HepG2 (cell line): ENCODE results near the gene EPHB6. TPM values are rescaled to one million over a fixed set of nuclear protein-coding genes. Genes with fewer than 3 reads are reported as not detected.

Experiments used
- ATAC-seq: fragments of 200-7000 bp; cut with Tn5 transposase; 3 replicates; pipeline ENCODE4 v1.9.1; 2020; ENCODE audit warnings: mild to moderate bottlenecking, moderate library complexity
- BruUV-seq: library from RNA; stranded (reverse); fragments of 400-500 nt; replicated peaks from 2 replicates; lab custom pipeline; 2021; lab: Mats Ljungman, UMichigan
- CTCF ChIA-PET: fragments of 300-600 bp; formaldehyde crosslinking; extraction: SDS; loops from one replicate; lab custom pipeline; 2021; ENCODE audit warnings: low total read pairs, inconsistent platforms, low intra/inter-chr PET ratio; lab: Yijun Ruan, JAX
- POLR2A ChIA-PET: fragments of 350-600 bp; sonication (Branson Sonifier 250); formaldehyde crosslinking; loops from one replicate; lab custom pipeline; 2020; ENCODE audit warnings: antibody characterized with exemption, inconsistent platforms; lab: Yijun Ruan, JAX
- DNase-seq: peaks from one replicate; pipeline ENCODE4 v3.0.0-alpha.2; 2015; ENCODE audit warnings: low spot score
- FAIRE-seq: peaks from 3 replicates; lab custom pipeline; 2011; peaks lifted over from hg19 to GRCh38; lab: Jason Lieb, UNC
- H2AFZ ChIP-seq: one replicate; pipeline ENCODE4 v1.6.1; 2011; ENCODE audit warnings: low read length, inconsistent platforms
- H3K27ac ChIP-seq: fragments of 300-600 bp; 3 replicates; pipeline ENCODE4 v1.8.0; 2011; ENCODE audit warnings: mixed run types, mild to moderate bottlenecking, mixed read lengths, low read length, inconsistent platforms; ENCODE audit not compliant: insufficient read depth; ENCODE audit errors: extremely low read length
- H3K27me3 ChIP-seq, 2 experiments: fragments of 200-600 bp in 1 of 2; 2 replicates in 1 of 2; 3 replicates in 1 of 2; pipeline versions ENCODE4 v1.6.0 to v1.8.0; 2011; ENCODE audit warnings: low read length in 2 of 2, mild to moderate bottlenecking in 2 of 2, moderate library complexity in 2 of 2, inconsistent platforms in 1 of 2; ENCODE audit not compliant: insufficient read depth in 2 of 2, control insufficient read depth in 1 of 2
- H3K36me3 ChIP-seq, 2 experiments: fragments of 200-600 bp in 1 of 2; replicated peaks in 1 of 2; 2 replicates in 1 of 2; 3 replicates in 1 of 2; pipeline versions ENCODE4 v1.5.1 to v1.8.0; 2011; ENCODE audit warnings: low read length in 2 of 2, inconsistent platforms in 1 of 2; ENCODE audit not compliant: insufficient read depth in 2 of 2, control insufficient read depth in 1 of 2
- H3K4me1 ChIP-seq: 2 replicates; pipeline ENCODE4 v1.5.1; 2012; ENCODE audit warnings: low read length, inconsistent platforms; ENCODE audit not compliant: insufficient read depth
- H3K4me2 ChIP-seq: 2 replicates; pipeline ENCODE4 v1.6.0; 2011; ENCODE audit warnings: low read depth, low read length, inconsistent platforms
- H3K4me3 ChIP-seq, 3 experiments: fragments of 200-600 bp in 1 of 3; sonication (generic), shearing (Covaris generic) in 1 of 3; replicated peaks in 1 of 3; 2 replicates each; pipeline ENCODE4 v1.5.1; 2011 to 2016; ENCODE audit warnings: low read length in 3 of 3, inconsistent platforms in 2 of 3, low read depth in 2 of 3, mild to moderate bottlenecking in 2 of 3, control low read depth in 1 of 3, mixed read lengths in 1 of 3; ENCODE audit not compliant: insufficient read depth in 1 of 3
- H3K79me2 ChIP-seq: one replicate; pipeline ENCODE4 v1.6.1; 2011; ENCODE audit warnings: low read length, inconsistent platforms; ENCODE audit not compliant: insufficient read depth
- H3K9ac ChIP-seq: 2 replicates; pipeline ENCODE4 v1.6.0; 2011; ENCODE audit warnings: mild to moderate bottlenecking, low read depth, low read length, inconsistent platforms; ENCODE audit not compliant: insufficient read depth
- H3K9me3 ChIP-seq: 2 replicates; pipeline ENCODE4 v1.5.1; 2012; ENCODE audit warnings: mild to moderate bottlenecking, low read length
- H4K20me1 ChIP-seq: 2 replicates; pipeline ENCODE4 v1.6.0; 2011; ENCODE audit warnings: inconsistent platforms, mild to moderate bottlenecking, low read length, moderate library complexity; ENCODE audit not compliant: insufficient read depth
- AKAP8 ChIP-seq: sonication (generic); formaldehyde crosslinking; IDR thresholded peaks from 2 replicates; pipeline ENCODE4 v1.5.1; 2020; ENCODE audit warnings: mild to moderate bottlenecking, missing genetic modification reagents
- CAMTA2 ChIP-seq: sonication (generic); formaldehyde crosslinking; IDR thresholded peaks from 2 replicates; pipeline ENCODE4 v1.4.0; 2020; ENCODE audit warnings: mild to moderate bottlenecking, missing genetic modification reagents, borderline replicate concordance
- CENPT ChIP-seq: sonication (generic); formaldehyde crosslinking; IDR thresholded peaks from 2 replicates; pipeline ENCODE4 v1.8.0; 2022; ENCODE audit warnings: low read depth, mild to moderate bottlenecking, moderate library complexity, missing genetic modification reagents
- CREB1 ChIP-seq, 2 experiments: fragments of 450-650 bp in 1 of 2; IDR thresholded peaks; 2 replicates each; pipeline ENCODE4 v1.6.1; 2016 to 2017; ENCODE audit warnings: control low read depth in 1 of 2, mild to moderate bottlenecking in 1 of 2, missing compliant biosample characterization in 1 of 2, missing genetic modification characterization in 1 of 2
- HNRNPH1 ChIP-seq: fragments of 200-400 bp; formaldehyde crosslinking; optimal IDR thresholded peaks from 2 replicates; pipeline ENCODE3; 2017; ENCODE audit warnings: mild to moderate bottlenecking, low read depth, low read length
- MAFF ChIP-seq: IDR thresholded peaks from 2 replicates; pipeline ENCODE4 v1.6.1; 2011; ENCODE audit warnings: low read depth, low read length, improper control_type of control experiment
- NR1H2 ChIP-seq: sonication (generic); formaldehyde crosslinking; IDR thresholded peaks from 2 replicates; pipeline ENCODE4 v1.8.1; 2022; ENCODE audit warnings: low read depth, missing genetic modification reagents, borderline replicate concordance
- REL ChIP-seq: sonication (generic); formaldehyde crosslinking; conservative IDR thresholded peaks from 2 replicates; pipeline ENCODE4 v1.8.0; 2022; ENCODE audit warnings: mild to moderate bottlenecking, missing genetic modification reagents, moderate library complexity
- SNAPC2 ChIP-seq: sonication (generic); formaldehyde crosslinking; IDR thresholded peaks from 2 replicates; pipeline ENCODE4 v1.8.1; 2022; ENCODE audit warnings: mild to moderate bottlenecking, missing genetic modification reagents
- ZNF30 ChIP-seq: sonication (generic); formaldehyde crosslinking; IDR thresholded peaks from 2 replicates; pipeline ENCODE4 v1.5.0; 2020; ENCODE audit warnings: mild to moderate bottlenecking, missing genetic modification reagents
- ZNF354B ChIP-seq: sonication (generic); formaldehyde crosslinking; IDR thresholded peaks from 2 replicates; pipeline ENCODE4 v1.8.0; 2022; ENCODE audit warnings: mild to moderate bottlenecking, missing genetic modification reagents
- ZNF547 ChIP-seq: sonication (generic); formaldehyde crosslinking; IDR thresholded peaks from 2 replicates; pipeline ENCODE4 v1.5.1; 2020; ENCODE audit warnings: mild to moderate bottlenecking, missing genetic modification reagents
- ZNF552 ChIP-seq: sonication (generic); formaldehyde crosslinking; IDR thresholded peaks from 2 replicates; pipeline ENCODE4 v1.9.0; 2022; ENCODE audit warnings: missing genetic modification reagents, mild to moderate bottlenecking, borderline replicate concordance
- WGBS: methylation state at CpG from one replicate; pipeline ENCODE4 v1.1.6; 2017; ENCODE audit warnings: low lambda C conversion rate; 5-methylcytosine and 5-hydroxymethylcytosine counted together
- in situ Hi-C: cut with HindIII; loops from 2 replicates; pipeline ENCODE4 v1.10.0; 2017; ENCODE audit warnings: low pct_unique_long_range_greater_than_20kb; ENCODE audit not compliant: extremely low pct_ligation_motif_present
- intact Hi-C: fragments of 100-400 bp; cut with micrococcal nuclease; formaldehyde crosslinking; loops from one replicate; pipeline ENCODE4 v1.10.0; 2022; ENCODE audit not compliant: unreplicated experiment
- polyA plus RNA-seq, 8 experiments: library from polyadenylated mRNA; depleted of rRNA in 3 of 8; stranded (reverse) in 7 of 8; unstranded in 1 of 8; fragments of >200 nt; fragmentation: Illumina TruSeq in 4 of 8; extraction: Trizol in 4 of 8; gene quantifications; 2 replicates each; pipeline versions ENCODE4 v1.2.1 to v1.2.3, GENCODE V29; 2011 to 2016; ENCODE audit warnings: low read depth in 4 of 8, missing spikeins in 1 of 8, mixed read lengths in 1 of 8; ENCODE audit not compliant: insufficient read depth in 1 of 8
- total RNA-seq, 5 experiments: library from RNA; depleted of rRNA; stranded (reverse); fragments of >200 nt; fragmentation: Illumina TruSeq; extraction: Trizol; gene quantifications; 2 replicates each; pipeline ENCODE4 v1.2.3, GENCODE V29; 2016; ENCODE audit warnings: low read depth in 1 of 5
- TF ChIP-seq, protein P1 (sequence below): sonication (generic); formaldehyde crosslinking; IDR thresholded peaks from 2 replicates; pipeline ENCODE4 v1.4.0; 2020; ENCODE audit warnings: missing genetic modification reagents
- TF ChIP-seq, protein P2 (sequence below): sonication (generic); formaldehyde crosslinking; IDR thresholded peaks from 2 replicates; pipeline ENCODE4 v1.5.1; 2020; ENCODE audit warnings: missing genetic modification reagents, mild to moderate bottlenecking, borderline replicate concordance
- TF ChIP-seq, protein P3 (sequence below): sonication (generic); IDR thresholded peaks from 2 replicates; pipeline ENCODE4 v1.6.1; 2016; ENCODE audit warnings: low read depth, borderline replicate concordance
- TF ChIP-seq, protein P4 (sequence below): sonication (generic); formaldehyde crosslinking; IDR thresholded peaks from 2 replicates; pipeline ENCODE4 v1.4.0; 2020; ENCODE audit warnings: low read depth, mild to moderate bottlenecking, missing genetic modification reagents

EPHB6 gene
- total and polyA plus RNA-seq, 2 of the 13 experiments (the other 11 are each of a cell fraction or from before 2014, with no cell fraction given): not detected

DNA sequence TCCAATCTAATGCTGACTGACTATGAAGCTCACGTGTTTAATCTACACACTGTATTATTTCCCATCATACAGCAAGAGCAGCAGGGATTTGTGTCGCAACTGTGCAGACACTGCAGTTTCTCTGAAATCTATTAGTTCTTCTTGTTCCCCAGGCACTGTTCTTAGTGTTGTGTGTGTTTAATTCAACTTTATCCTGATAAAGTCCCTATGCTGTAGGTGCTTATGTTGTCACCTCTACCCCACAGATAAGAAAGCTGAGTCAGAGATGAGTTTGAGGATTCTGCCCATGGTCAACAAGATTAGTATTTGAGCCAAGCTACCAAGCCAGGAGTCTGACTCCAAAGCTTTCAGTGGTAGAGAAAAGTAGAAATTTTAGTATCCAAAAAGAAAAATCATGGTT, 22.5 kb upstream of the EPHB6 start:
- ATAC-seq: no peak
- H3K4me2 ChIP-seq: no peak overlapping the region
- no TSS peak for BruUV-seq
- no peak overlapping the region for H2AFZ ChIP-seq
- H3K9me3 ChIP-seq: no peaks in the 10 kb centered on the region
- ChIA-PET CTCF (no interaction called here), POLR2A (no interaction called here)
- no peaks in the 10 kb centered on the region for H3K79me2 ChIP-seq
- H4K20me1 ChIP-seq: no peaks in the 10 kb centered on the region
- FAIRE-seq: no peak
- H3K27ac ChIP-seq: no peak overlapping the region
- TF ChIP-seq ZNF30 (CRISPR knock-in tag) (no peak), CENPT (no peak), ZNF547 (CRISPR knock-in tag) (no peak), AKAP8 (no peak), REL (CRISPR knock-in tag) (no peak), ZNF354B (CRISPR knock-in tag) (no peak), MAFF (no peak), CREB1 (IDR thresholded peaks at IDR 0.05) (no peak), CREB1 (CRISPR knock-in tag; IDR thresholded peaks at IDR 0.05) (no peak), CAMTA2 (CRISPR knock-in tag) (no peak), ZNF552 (CRISPR knock-in tag) (no peak), HNRNPH1 (no peak), SNAPC2 (no peak), NR1H2 (CRISPR knock-in tag) (no peak)
- TF ChIP-seq, protein P1, sequence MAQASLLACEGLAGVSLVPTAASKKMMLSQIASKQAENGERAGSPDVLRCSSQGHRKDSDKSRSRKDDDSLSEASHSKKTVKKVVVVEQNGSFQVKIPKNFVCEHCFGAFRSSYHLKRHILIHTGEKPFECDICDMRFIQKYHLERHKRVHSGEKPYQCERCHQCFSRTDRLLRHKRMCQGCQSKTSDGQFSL (CRISPR knock-in tag): no peak
- TF ChIP-seq, protein P2, sequence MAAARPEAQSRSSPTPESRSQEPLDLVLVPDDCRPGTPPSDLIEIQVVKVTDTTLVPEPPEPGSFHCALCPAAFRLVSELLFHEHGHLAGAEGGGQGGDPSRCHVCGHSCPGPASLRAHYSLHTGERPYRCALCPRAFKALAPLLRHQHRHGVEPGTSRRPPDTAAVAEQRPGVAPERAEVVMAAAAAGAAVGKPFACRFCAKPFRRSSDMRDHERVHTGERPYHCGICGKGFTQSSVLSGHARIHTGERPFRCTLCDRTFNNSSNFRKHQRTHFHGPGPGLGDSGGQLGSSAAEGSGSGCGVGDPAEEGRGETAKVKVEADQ (CRISPR knock-in tag): no peak
- TF ChIP-seq, protein P3, sequence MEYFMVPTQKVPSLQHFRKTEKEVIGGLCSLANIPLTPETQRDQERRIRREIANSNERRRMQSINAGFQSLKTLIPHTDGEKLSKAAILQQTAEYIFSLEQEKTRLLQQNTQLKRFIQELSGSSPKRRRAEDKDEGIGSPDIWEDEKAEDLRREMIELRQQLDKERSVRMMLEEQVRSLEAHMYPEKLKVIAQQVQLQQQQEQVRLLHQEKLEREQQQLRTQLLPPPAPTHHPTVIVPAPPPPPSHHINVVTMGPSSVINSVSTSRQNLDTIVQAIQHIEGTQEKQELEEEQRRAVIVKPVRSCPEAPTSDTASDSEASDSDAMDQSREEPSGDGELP: no peak
- TF ChIP-seq, protein P4, sequence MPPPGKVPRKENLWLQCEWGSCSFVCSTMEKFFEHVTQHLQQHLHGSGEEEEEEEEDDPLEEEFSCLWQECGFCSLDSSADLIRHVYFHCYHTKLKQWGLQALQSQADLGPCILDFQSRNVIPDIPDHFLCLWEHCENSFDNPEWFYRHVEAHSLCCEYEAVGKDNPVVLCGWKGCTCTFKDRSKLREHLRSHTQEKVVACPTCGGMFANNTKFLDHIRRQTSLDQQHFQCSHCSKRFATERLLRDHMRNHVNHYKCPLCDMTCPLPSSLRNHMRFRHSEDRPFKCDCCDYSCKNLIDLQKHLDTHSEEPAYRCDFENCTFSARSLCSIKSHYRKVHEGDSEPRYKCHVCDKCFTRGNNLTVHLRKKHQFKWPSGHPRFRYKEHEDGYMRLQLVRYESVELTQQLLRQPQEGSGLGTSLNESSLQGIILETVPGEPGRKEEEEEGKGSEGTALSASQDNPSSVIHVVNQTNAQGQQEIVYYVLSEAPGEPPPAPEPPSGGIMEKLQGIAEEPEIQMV (CRISPR knock-in tag): no peak
- DNase-seq: no peak
- H3K27me3 ChIP-seq: no peaks in the 10 kb centered on the region
- intact Hi-C loops: no loop called here
- H3K9ac ChIP-seq: no peak overlapping the region
- no peak overlapping the region for H3K4me3 ChIP-seq
- in situ Hi-C loops: no loop called here
- no peaks in the 10 kb centered on the region for H3K36me3 ChIP-seq
- WGBS: 17% methylated on average over 2 of the region's 2 CpGs
- H3K4me1 ChIP-seq: no peaks in the 10 kb centered on the region
